Right cardiac atrium (tissue), 5 donors: ENCODE results near the gene RBM24. TPM values are rescaled to one million over a fixed set of nuclear protein-coding genes. Genes with fewer than 3 reads are reported as not detected.

Source experiments
- ATAC-seq, 2 donors: fragments of 200-7000 bp; cut with Tn5 transposase; one replicate each; pipeline versions ENCODE4 v1.8.0 to v1.9.1; 2020; ENCODE audit warnings: moderate library complexity in 2 of 2, mild to moderate bottlenecking in 1 of 2
- DNase-seq, 3 donors: peaks; one replicate each; pipeline ENCODE4 v3.0.0-alpha.2; 2020
- H3K27ac ChIP-seq: one replicate; pipeline ENCODE4 v1.5.1; 2013; ENCODE audit warnings: mild to moderate bottlenecking, low read length, control low read depth, moderate library complexity
- H3K27me3 ChIP-seq: one replicate; pipeline ENCODE4 v1.6.1; 2013; ENCODE audit not compliant: control insufficient read depth, insufficient read depth
- H3K4me1 ChIP-seq: one replicate; pipeline ENCODE4 v1.6.1; 2013; ENCODE audit warnings: low read length; ENCODE audit not compliant: control insufficient read depth, insufficient read depth
- H3K4me3 ChIP-seq: one replicate; pipeline ENCODE4 v1.5.1; 2013; ENCODE audit warnings: low read length, control low read depth
- H3K9me3 ChIP-seq: one replicate; pipeline ENCODE4 v1.6.1; 2013; ENCODE audit warnings: low read length; ENCODE audit not compliant: control insufficient read depth
- WGBS: extraction: QIAGEN DNeasy Blood & Tissue Kit; methylation state at CpG from one replicate; pipeline ENCODE4 v1.1.7; 2013; 5-methylcytosine and 5-hydroxymethylcytosine counted together
- intact Hi-C, 4 donors: fragments of 100-400 bp; cut with DNase I; formaldehyde crosslinking; loops; one replicate each; pipeline versions ENCODE4 v1.11.0 to v1.14.0; 2022 to 2023
- polyA plus RNA-seq: library from polyadenylated mRNA; stranded (reverse); fragments of 200-250 nt; gene quantifications from one replicate; pipeline ENCODE4 v1.2.3, GENCODE V29; 2013
- total RNA-seq, 4 donors: library from RNA; stranded (reverse); fragmentation: NEBNext Ultra II Directional; extraction: Animal tissue kit (Norgen Biotek cat#: 25700); gene quantifications; one replicate each; pipeline ENCODE4 v1.2.1, GENCODE V29; 2021
- donor health status: healthy with polysubstance abuse.
- donor health status: DM: no; HTN: yes; CAD: no.
- donor health status: DM: no; HTN: no; CAD: no.
- donor health status: DM: no; HTN: yes; CAD: no; lungs with severe emphysema.
- donor health status: DM: yes; HTN: yes; CAD: no.

Gene RBM24
- total and polyA plus RNA-seq, 5 donors, result 162 to 196 (median 177) TPM

GRCh38 chr6:17341117-17341805, 60.1 kb downstream of the RBM24 start:
- no peak for DNase-seq
- ATAC-seq, result no peak
- H3K27ac ChIP-seq, result no peak overlapping the region
- no peaks in the 10 kb centered on the region for H3K9me3 ChIP-seq
- WGBS, result 81% methylated on average over 7 of the region's 7 CpGs
- H3K4me1 ChIP-seq, result no peaks in the 10 kb centered on the region
- H3K4me3 ChIP-seq, result no peak overlapping the region
- H3K27me3 ChIP-seq, result no peaks in the 10 kb centered on the region
- intact Hi-C loops, result no loop called here

- 81% methylated on average over 3 of the region's 3 CpGs for WGBS
- H3K27me3 ChIP-seq, result no peaks in the 10 kb centered on the region
- no peaks in the 10 kb centered on the region for H3K9me3 ChIP-seq
- intact Hi-C loops, result no loop called here
- no peak for DNase-seq
- no peaks in the 10 kb centered on the region for H3K4me1 ChIP-seq
- no peak for ATAC-seq
- no peak overlapping the region for H3K4me3 ChIP-seq
- H3K27ac ChIP-seq, result no peak overlapping the region
Measured at GRCh38 chr6:17341891-17342290, 60.7 kb downstream of the RBM24 start.

GRCh38 chr6:17343215-17343614, 62.1 kb downstream of the RBM24 start:
- H3K9me3 ChIP-seq, result no peaks in the 10 kb centered on the region
- ATAC-seq (no peak), DNase-seq (no peak)
- H3K27ac ChIP-seq, result no peak overlapping the region
- H3K27me3 ChIP-seq, result no peaks in the 10 kb centered on the region
- 82% methylated on average over 2 of the region's 2 CpGs for WGBS
- no peak overlapping the region for H3K4me3 ChIP-seq
- intact Hi-C loops, result no loop called here
- H3K4me1 ChIP-seq, result no peaks in the 10 kb centered on the region

Other genes starting within 250 kb of the RBM24 start
- gene STMND1, start 179.3 kb upstream of the RBM24 start, total RNA-seq, result not detected
- not detected for gene STMND1, start 179.3 kb upstream of the RBM24 start, polyA plus RNA-seq
- gene CAP2, start 112.2 kb downstream of the RBM24 start, total RNA-seq, result 100 to 1,000 TPM in 3 of 4 donors, 10 to 100 TPM in 1; 90.7 to 127 (median 111) TPM
- gene CAP2, start 112.2 kb downstream of the RBM24 start, polyA plus RNA-seq, result 66.1 TPM